WTC11 (cell line): ENCODE results near the gene IL1F10.

ENCODE experiments used
- ATF1 ChIP-seq: sonication (generic); formaldehyde crosslinking; IDR thresholded peaks from 2 replicates; pipeline ENCODE4 v1.8.1; 2023; ENCODE audit warnings: mild to moderate bottlenecking, moderate library complexity, missing genetic modification reagents
- JUN ChIP-seq: sonication (generic); formaldehyde crosslinking; IDR thresholded peaks from 2 replicates; pipeline ENCODE4 v1.8.0; 2023; ENCODE audit warnings: mild to moderate bottlenecking, missing genetic modification reagents
- PRRX2 ChIP-seq: fragments of 250-450 bp; sonication (Bioruptor Pico); IDR thresholded peaks from 2 replicates; pipeline ENCODE4 v1.8.0; 2021; ENCODE audit warnings: mild to moderate bottlenecking
- RELA ChIP-seq: sonication (generic); formaldehyde crosslinking; IDR thresholded peaks from 2 replicates; pipeline ENCODE4 v1.8.1; 2022; ENCODE audit warnings: missing genetic modification reagents, mild to moderate bottlenecking, borderline replicate concordance
- SP1 ChIP-seq: sonication (generic); formaldehyde crosslinking; conservative IDR thresholded peaks from 2 replicates; pipeline ENCODE4 v1.8.1; 2022; ENCODE audit warnings: missing genetic modification reagents
- ZNF317 ChIP-seq: sonication (generic); formaldehyde crosslinking; IDR thresholded peaks from 2 replicates; pipeline ENCODE4 v1.8.1; 2023; ENCODE audit warnings: low read depth, mild to moderate bottlenecking, moderate library complexity, missing genetic modification reagents, borderline replicate concordance
- ZNF671 ChIP-seq: fragments of 250-450 bp; sonication (Bioruptor Pico); IDR thresholded peaks from 2 replicates; pipeline ENCODE4 v1.8.0; 2021; ENCODE audit warnings: mild to moderate bottlenecking
- TF ChIP-seq, protein P1 (sequence below): sonication (generic); formaldehyde crosslinking; conservative IDR thresholded peaks from 2 replicates; pipeline ENCODE4 v1.8.1; 2022; ENCODE audit warnings: mild to moderate bottlenecking, missing genetic modification reagents
- TF ChIP-seq, protein P2 (sequence below): sonication (generic); formaldehyde crosslinking; IDR thresholded peaks from 2 replicates; pipeline ENCODE4 v1.8.0; 2022; ENCODE audit warnings: mild to moderate bottlenecking, missing genetic modification reagents
- TF ChIP-seq, protein P3 (sequence below): fragments of 200-600 bp; IDR thresholded peaks from 2 replicates; pipeline ENCODE4 v1.8.0; 2022; ENCODE audit warnings: antibody characterized with exemption
- TF ChIP-seq, protein P4 (sequence below): sonication (generic); formaldehyde crosslinking; IDR thresholded peaks from 2 replicates; pipeline ENCODE4 v1.8.1; 2022; ENCODE audit warnings: low read depth, missing genetic modification reagents, borderline replicate concordance
- TF ChIP-seq, protein P5 (sequence below): sonication (generic); formaldehyde crosslinking; IDR thresholded peaks from 2 replicates; pipeline ENCODE4 v1.8.0; 2022; ENCODE audit warnings: mild to moderate bottlenecking, missing genetic modification reagents

DNA sequence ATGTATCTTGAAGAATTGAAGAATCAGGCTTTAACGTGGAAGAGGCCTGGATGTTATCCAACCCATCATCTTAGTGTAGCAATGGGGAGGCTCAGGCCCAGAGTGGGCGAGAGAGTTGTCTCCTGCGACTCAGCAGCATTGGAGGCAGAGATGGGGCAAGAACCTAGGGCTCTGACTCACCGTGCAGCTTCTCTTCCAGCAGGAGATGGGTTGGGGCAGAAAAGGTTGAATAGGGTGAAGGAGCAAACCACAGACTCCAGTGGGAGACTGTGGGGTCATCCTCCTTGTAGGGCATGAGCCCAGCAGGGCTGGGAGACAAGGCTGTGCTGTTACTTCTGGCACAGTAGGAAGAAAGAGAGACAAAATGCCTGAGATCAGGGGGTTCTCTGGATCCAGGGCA, 7.4 kb upstream of the IL1F10 start:
- TF ChIP-seq, protein P1, sequence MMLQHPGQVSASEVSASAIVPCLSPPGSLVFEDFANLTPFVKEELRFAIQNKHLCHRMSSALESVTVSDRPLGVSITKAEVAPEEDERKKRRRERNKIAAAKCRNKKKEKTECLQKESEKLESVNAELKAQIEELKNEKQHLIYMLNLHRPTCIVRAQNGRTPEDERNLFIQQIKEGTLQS (CRISPR knock-in tag): no peak
- TF ChIP-seq JUN (CRISPR knock-in tag): no peak
- TF ChIP-seq, protein P2, sequence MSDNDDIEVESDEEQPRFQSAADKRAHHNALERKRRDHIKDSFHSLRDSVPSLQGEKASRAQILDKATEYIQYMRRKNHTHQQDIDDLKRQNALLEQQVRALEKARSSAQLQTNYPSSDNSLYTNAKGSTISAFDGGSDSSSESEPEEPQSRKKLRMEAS (CRISPR knock-in tag): no peak
- TF ChIP-seq, protein P3, sequence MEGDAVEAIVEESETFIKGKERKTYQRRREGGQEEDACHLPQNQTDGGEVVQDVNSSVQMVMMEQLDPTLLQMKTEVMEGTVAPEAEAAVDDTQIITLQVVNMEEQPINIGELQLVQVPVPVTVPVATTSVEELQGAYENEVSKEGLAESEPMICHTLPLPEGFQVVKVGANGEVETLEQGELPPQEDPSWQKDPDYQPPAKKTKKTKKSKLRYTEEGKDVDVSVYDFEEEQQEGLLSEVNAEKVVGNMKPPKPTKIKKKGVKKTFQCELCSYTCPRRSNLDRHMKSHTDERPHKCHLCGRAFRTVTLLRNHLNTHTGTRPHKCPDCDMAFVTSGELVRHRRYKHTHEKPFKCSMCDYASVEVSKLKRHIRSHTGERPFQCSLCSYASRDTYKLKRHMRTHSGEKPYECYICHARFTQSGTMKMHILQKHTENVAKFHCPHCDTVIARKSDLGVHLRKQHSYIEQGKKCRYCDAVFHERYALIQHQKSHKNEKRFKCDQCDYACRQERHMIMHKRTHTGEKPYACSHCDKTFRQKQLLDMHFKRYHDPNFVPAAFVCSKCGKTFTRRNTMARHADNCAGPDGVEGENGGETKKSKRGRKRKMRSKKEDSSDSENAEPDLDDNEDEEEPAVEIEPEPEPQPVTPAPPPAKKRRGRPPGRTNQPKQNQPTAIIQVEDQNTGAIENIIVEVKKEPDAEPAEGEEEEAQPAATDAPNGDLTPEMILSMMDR: no peak
- TF ChIP-seq SP1: no peak
- TF ChIP-seq, protein P4, sequence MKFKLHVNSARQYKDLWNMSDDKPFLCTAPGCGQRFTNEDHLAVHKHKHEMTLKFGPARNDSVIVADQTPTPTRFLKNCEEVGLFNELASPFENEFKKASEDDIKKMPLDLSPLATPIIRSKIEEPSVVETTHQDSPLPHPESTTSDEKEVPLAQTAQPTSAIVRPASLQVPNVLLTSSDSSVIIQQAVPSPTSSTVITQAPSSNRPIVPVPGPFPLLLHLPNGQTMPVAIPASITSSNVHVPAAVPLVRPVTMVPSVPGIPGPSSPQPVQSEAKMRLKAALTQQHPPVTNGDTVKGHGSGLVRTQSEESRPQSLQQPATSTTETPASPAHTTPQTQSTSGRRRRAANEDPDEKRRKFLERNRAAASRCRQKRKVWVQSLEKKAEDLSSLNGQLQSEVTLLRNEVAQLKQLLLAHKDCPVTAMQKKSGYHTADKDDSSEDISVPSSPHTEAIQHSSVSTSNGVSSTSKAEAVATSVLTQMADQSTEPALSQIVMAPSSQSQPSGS (CRISPR knock-in tag): no peak
- no peak for TF ChIP-seq ZNF317 (CRISPR knock-in tag)
- no peak for TF ChIP-seq RELA (CRISPR knock-in tag)
- TF ChIP-seq, protein P5, sequence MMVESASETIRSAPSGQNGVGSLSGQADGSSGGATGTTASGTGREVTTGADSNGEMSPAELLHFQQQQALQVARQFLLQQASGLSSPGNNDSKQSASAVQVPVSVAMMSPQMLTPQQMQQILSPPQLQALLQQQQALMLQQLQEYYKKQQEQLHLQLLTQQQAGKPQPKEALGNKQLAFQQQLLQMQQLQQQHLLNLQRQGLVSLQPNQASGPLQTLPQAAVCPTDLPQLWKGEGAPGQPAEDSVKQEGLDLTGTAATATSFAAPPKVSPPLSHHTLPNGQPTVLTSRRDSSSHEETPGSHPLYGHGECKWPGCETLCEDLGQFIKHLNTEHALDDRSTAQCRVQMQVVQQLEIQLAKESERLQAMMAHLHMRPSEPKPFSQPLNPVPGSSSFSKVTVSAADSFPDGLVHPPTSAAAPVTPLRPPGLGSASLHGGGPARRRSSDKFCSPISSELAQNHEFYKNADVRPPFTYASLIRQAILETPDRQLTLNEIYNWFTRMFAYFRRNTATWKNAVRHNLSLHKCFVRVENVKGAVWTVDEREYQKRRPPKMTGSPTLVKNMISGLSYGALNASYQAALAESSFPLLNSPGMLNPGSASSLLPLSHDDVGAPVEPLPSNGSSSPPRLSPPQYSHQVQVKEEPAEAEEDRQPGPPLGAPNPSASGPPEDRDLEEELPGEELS (CRISPR knock-in tag): no peak
- no peak for TF ChIP-seq ATF1 (CRISPR knock-in tag)
- TF ChIP-seq ZNF671 (CRISPR knock-in tag): no peak
- no peak for TF ChIP-seq PRRX2 (CRISPR knock-in tag)
